Measurements from ENCODE around the gene FOXL1.

The FOXL1 gene

DNA sequence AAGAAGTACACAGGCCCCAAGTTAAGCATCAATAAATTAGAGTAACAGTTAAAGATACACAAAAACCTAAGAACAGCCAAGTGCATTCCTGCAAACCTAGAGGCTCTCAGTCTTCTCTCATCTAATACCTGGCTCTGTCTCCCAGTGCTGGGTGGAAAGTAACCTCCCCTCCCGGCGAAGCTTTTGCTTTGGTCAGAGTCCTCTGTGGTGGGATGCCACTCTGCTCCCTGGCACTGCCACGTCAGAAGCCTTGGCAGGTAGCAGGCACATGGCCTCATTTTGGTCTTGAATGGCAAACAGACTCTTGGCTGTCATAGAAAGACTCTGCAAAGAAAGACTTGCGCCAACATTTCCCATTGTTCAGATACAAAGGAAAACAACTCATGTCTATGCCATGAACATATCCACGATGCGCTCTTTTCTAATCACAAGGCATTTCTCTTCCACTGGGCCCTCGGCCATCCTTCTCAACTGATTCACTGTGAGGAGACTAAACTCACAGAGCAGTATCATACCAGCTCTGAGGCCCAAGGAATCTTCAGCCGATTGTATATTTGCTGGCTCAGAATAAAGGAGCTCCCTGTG is 44.5 kb upstream of the FOXL1 start:
- no peak for TF ChIP-seq CTCF (conservative IDR thresholded peaks at IDR 0.05)

GRCh38 chr16:86534779-86535615 is 43.4 kb upstream of the FOXL1 start:
- no peak for TF ChIP-seq CTCF (conservative IDR thresholded peaks at IDR 0.05)
- H3K27ac ChIP-seq: no peak overlapping the region

More for the DNA sequence above, 44.5 kb upstream of the FOXL1 start:
- H3K27ac ChIP-seq: no peak overlapping the region

GRCh38 chr16:86536621-86537020 is 41.7 kb upstream of the FOXL1 start:
- H3K27ac ChIP-seq: no peak overlapping the region
- no peak for TF ChIP-seq CTCF (conservative IDR thresholded peaks at IDR 0.05)

DNA sequence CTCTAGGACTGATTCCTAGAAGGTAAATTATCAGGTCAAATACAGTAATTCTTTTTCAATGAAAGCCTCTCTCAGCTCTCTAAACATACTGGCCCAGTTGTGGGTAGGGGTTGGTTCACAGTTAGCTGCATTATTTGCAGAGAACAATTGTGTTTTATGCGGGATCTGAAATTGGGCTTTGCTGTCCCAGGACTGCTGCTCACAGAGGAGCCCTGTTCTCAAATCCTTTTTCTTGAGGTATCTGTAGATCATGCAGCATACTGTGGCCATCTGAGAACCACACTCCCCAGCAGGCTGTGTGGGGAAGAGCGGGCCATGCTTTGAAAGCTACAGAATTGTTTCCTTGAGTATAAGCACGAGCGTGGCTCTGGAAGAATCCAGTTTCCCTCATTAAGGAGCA is 40.9 kb upstream of the FOXL1 start:
- TF ChIP-seq CTCF (conservative IDR thresholded peaks at IDR 0.05): no peak
- no peak overlapping the region for H3K27ac ChIP-seq

GRCh38 chr16:86538196-86538780 is 40.1 kb upstream of the FOXL1 start:
- TF ChIP-seq CTCF (conservative IDR thresholded peaks at IDR 0.05): no peak
- no peak overlapping the region for H3K27ac ChIP-seq

- no peak for TF ChIP-seq CTCF (conservative IDR thresholded peaks at IDR 0.05)
- no peak overlapping the region for H3K27ac ChIP-seq
These were observed 37.5 kb upstream of the FOXL1 start for GRCh38 chr16:86540894-86541293.

DNA sequence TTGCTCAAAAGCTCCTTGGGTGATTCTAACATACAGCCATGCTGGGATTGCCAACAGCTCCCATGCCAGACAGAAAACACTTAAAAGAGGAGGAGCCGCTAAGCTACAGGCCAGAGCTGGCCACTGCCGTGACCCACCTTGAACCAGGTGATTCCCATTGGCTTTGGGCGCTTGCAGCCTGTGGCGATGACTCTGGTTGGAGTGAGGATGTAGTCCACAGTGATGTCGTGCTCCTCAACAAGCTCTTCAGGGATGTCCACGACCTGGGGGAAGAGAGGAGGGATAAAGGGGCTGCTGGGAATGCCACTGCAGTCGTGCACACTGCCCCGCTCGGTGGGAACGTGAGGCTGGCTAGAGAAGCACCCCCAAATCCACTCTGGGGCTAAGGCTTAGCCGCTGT is 36.8 kb upstream of the FOXL1 start:
- no peak for TF ChIP-seq CTCF (conservative IDR thresholded peaks at IDR 0.05)
- no peak overlapping the region for H3K27ac ChIP-seq

All from VCaP (cell line).